ENCODE results near the gene MS4A10.

- TF ChIP-seq, protein P1, sequence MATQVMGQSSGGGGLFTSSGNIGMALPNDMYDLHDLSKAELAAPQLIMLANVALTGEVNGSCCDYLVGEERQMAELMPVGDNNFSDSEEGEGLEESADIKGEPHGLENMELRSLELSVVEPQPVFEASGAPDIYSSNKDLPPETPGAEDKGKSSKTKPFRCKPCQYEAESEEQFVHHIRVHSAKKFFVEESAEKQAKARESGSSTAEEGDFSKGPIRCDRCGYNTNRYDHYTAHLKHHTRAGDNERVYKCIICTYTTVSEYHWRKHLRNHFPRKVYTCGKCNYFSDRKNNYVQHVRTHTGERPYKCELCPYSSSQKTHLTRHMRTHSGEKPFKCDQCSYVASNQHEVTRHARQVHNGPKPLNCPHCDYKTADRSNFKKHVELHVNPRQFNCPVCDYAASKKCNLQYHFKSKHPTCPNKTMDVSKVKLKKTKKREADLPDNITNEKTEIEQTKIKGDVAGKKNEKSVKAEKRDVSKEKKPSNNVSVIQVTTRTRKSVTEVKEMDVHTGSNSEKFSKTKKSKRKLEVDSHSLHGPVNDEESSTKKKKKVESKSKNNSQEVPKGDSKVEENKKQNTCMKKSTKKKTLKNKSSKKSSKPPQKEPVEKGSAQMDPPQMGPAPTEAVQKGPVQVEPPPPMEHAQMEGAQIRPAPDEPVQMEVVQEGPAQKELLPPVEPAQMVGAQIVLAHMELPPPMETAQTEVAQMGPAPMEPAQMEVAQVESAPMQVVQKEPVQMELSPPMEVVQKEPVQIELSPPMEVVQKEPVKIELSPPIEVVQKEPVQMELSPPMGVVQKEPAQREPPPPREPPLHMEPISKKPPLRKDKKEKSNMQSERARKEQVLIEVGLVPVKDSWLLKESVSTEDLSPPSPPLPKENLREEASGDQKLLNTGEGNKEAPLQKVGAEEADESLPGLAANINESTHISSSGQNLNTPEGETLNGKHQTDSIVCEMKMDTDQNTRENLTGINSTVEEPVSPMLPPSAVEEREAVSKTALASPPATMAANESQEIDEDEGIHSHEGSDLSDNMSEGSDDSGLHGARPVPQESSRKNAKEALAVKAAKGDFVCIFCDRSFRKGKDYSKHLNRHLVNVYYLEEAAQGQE (IDR thresholded peaks at IDR 0.05; ENCODE audit: insufficient read depth in 1 of 2, low read depth in 2 of 2, low read length in 2 of 2), result no peak
- TF ChIP-seq SIN3A (IDR thresholded peaks at IDR 0.05; ENCODE audit: borderline replicate concordance, insufficient read depth, low read length), result no peak
- TF ChIP-seq POLR2AphosphoS5 (IDR thresholded peaks at IDR 0.05; ENCODE audit: low read depth, low read length), result no peak
- no peak for TF ChIP-seq TAF1 (IDR thresholded peaks at IDR 0.05; ENCODE audit: borderline replicate concordance, insufficient read depth, low read length)
- TF ChIP-seq FOXP2 (optimal IDR thresholded peaks at IDR 0.05; ENCODE audit: borderline replicate concordance, extremely low read depth, extremely low read length, insufficient read depth), result no peak
Observed at GRCh38 chr11:60788401-60789125, 3.4 kb downstream of the MS4A10 start.
